ENCODE measurements around the gene TLNRD1.

The TLNRD1 gene

GRCh38 chr15:81029414-81030300 lies 28.9 kb downstream of the TLNRD1 start:
- TF ChIP-seq CTCF (IDR thresholded peaks at IDR 0.05; ENCODE audit: low read depth, low read length, missing control alignments), result no peak
- H3K4me3 ChIP-seq (ENCODE audit: low read depth, low read length), result no peak overlapping the region
- DNase-seq (ENCODE audit: low read depth), result no peak
- in situ Hi-C loops (cut with HindIII; ENCODE audit: low sequenced_read_pairs), result no loop called here

- in situ Hi-C loops (cut with HindIII; ENCODE audit: low sequenced_read_pairs), result no loop called here
- DNase-seq (ENCODE audit: low read depth), result no peak
- no peak for TF ChIP-seq CTCF (IDR thresholded peaks at IDR 0.05; ENCODE audit: low read depth, low read length, missing control alignments)
- H3K4me3 ChIP-seq (ENCODE audit: low read depth, low read length), result no peak overlapping the region
Measured at GRCh38 chr15:81030301-81030750, 29.6 kb downstream of the TLNRD1 start.

GRCh38 chr15:81031203-81031602 lies 30.5 kb downstream of the TLNRD1 start:
- in situ Hi-C loops (cut with HindIII; ENCODE audit: low sequenced_read_pairs), result no loop called here
- no peak for TF ChIP-seq CTCF (IDR thresholded peaks at IDR 0.05; ENCODE audit: low read depth, low read length, missing control alignments)
- H3K4me3 ChIP-seq (ENCODE audit: low read depth, low read length), result no peak overlapping the region
- DNase-seq (ENCODE audit: low read depth), result no peak

GRCh38 chr15:81032355-81032754 lies 31.6 kb downstream of the TLNRD1 start:
- TF ChIP-seq CTCF (IDR thresholded peaks at IDR 0.05; ENCODE audit: low read depth, low read length, missing control alignments), result no peak
- no peak for DNase-seq (ENCODE audit: low read depth)
- no peak overlapping the region for H3K4me3 ChIP-seq (ENCODE audit: low read depth, low read length)
- in situ Hi-C loops (cut with HindIII; ENCODE audit: low sequenced_read_pairs), result no loop called here

GRCh38 chr15:81032818-81033217 lies 32.1 kb downstream of the TLNRD1 start:
- no peak for TF ChIP-seq CTCF (IDR thresholded peaks at IDR 0.05; ENCODE audit: low read depth, low read length, missing control alignments)
- H3K4me3 ChIP-seq (ENCODE audit: low read depth, low read length), result no peak overlapping the region
- in situ Hi-C loops (cut with HindIII; ENCODE audit: low sequenced_read_pairs), result no loop called here
- no peak for DNase-seq (ENCODE audit: low read depth)

- no peak for TF ChIP-seq CTCF (IDR thresholded peaks at IDR 0.05; ENCODE audit: low read depth, low read length, missing control alignments)
- in situ Hi-C loops (cut with HindIII; ENCODE audit: low sequenced_read_pairs), result no loop called here
- DNase-seq (ENCODE audit: low read depth), result no peak
- H3K4me3 ChIP-seq (ENCODE audit: low read depth, low read length), result no peak overlapping the region
Measured at GRCh38 chr15:81033508-81033907, 32.8 kb downstream of the TLNRD1 start.
